Type B pancreatic cell (in vitro differentiated cells): ENCODE results near the gene HIP1. TPM values are rescaled to one million over a fixed set of nuclear protein-coding genes. Genes with fewer than 3 reads are reported as not detected.
"Not testable (repeated sequence)": the region's sequence is repeated elsewhere in the genome, so short reads cannot be mapped to it uniquely, and the experiment has no call there.

ENCODE experiments used
- DNase-seq: peaks from one replicate; pipeline ENCODE4 v3.0.0; 2021; ENCODE audit warnings: mixed read lengths; ENCODE audit not compliant: unreplicated experiment; ENCODE audit errors: extremely low spot score
- H3K27ac Mint-ChIP-seq: 2 replicates; pipeline ENCODE4 v1.8.0; 2021; ENCODE audit warnings: mild to moderate bottlenecking, mixed read lengths
- H3K27me3 Mint-ChIP-seq: 2 replicates; pipeline ENCODE4 v1.8.0; 2021; ENCODE audit warnings: mixed read lengths
- H3K36me3 Mint-ChIP-seq: 2 replicates; pipeline ENCODE4 v1.8.0; 2021; ENCODE audit warnings: mixed read lengths
- H3K4me1 Mint-ChIP-seq: one replicate; pipeline ENCODE4 v1.8.0; 2021; ENCODE audit warnings: mixed read lengths; ENCODE audit not compliant: unreplicated experiment
- H3K4me3 Mint-ChIP-seq: 2 replicates; pipeline ENCODE4 v1.8.0; 2021; ENCODE audit warnings: mild to moderate bottlenecking, mixed read lengths
- H3K9me3 Mint-ChIP-seq: 2 replicates; pipeline ENCODE4 v1.8.0; 2021; ENCODE audit warnings: mixed read lengths
- total RNA-seq: library from RNA; stranded (reverse); gene quantifications from 2 replicates; pipeline ENCODE4 v1.2.1, GENCODE V29; 2021; ENCODE audit warnings: low replicate concordance

Gene HIP1
- total RNA-seq, 1 donor from 2014 or later = 33.8 TPM

- not testable (repeated sequence) for H3K9me3 Mint-ChIP-seq, H3K36me3 Mint-ChIP-seq, DNase-seq, H3K27me3 Mint-ChIP-seq, H3K4me1 Mint-ChIP-seq
- peak overlapping the region; percentile 81 for H3K27ac Mint-ChIP-seq
- H3K4me3 Mint-ChIP-seq = peak overlapping the region; percentile 94
Measured at GRCh38 chr7:75485355-75485978, 253.3 kb downstream of the HIP1 start.

Other genes starting within 250 kb of the HIP1 start
- gene SPDYE5, start 246.6 kb downstream of the HIP1 start, total RNA-seq = not detected in 2 replicates
- gene CCL26, start 33.3 kb upstream of the HIP1 start, total RNA-seq = 1.00 and 2.6 TPM in 2 replicates
- gene CCL24, start 74.9 kb upstream of the HIP1 start, total RNA-seq = not detected in 2 replicates
- 73.5 and 75.1 TPM in 2 replicates for gene RHBDD2, start 140.1 kb upstream of the HIP1 start, total RNA-seq
- gene POR, start 176.2 kb upstream of the HIP1 start, total RNA-seq = 122 and 153 TPM in 2 replicates